IPS-20b (cell line): ENCODE data around the gene ZBED1.
"Not testable (repeated sequence)": the region's sequence is repeated elsewhere in the genome, so short reads cannot be mapped to it uniquely, and the experiment has no call there.

Experiments used
- H3K27ac ChIP-seq: one replicate; pipeline ENCODE4 v1.5.1; 2013; ENCODE audit warnings: low read length
- H3K27me3 ChIP-seq: 2 replicates; pipeline ENCODE4 v1.6.1; 2013; ENCODE audit warnings: mild to moderate bottlenecking, low read length, inconsistent platforms; ENCODE audit not compliant: insufficient read depth
- H3K36me3 ChIP-seq: 2 replicates; pipeline ENCODE4 v1.6.1; 2013; ENCODE audit warnings: low read depth, mild to moderate bottlenecking, inconsistent platforms, low read length, moderate library complexity; ENCODE audit not compliant: insufficient read depth
- H3K4me1 ChIP-seq: 2 replicates; pipeline ENCODE4 v1.6.1; 2013; ENCODE audit warnings: mild to moderate bottlenecking, control low read depth, inconsistent platforms, low read length, moderate library complexity; ENCODE audit not compliant: insufficient read depth
- H3K4me3 ChIP-seq: 2 replicates; pipeline ENCODE4 v1.5.1; 2013; ENCODE audit warnings: mild to moderate bottlenecking, low read length, inconsistent platforms
- H3K9ac ChIP-seq: 2 replicates; pipeline ENCODE4 v1.6.1; 2013; ENCODE audit warnings: low read depth, mild to moderate bottlenecking, inconsistent platforms, low read length, moderate library complexity
- H3K9me3 ChIP-seq: 2 replicates; pipeline ENCODE4 v1.6.1; 2013; ENCODE audit warnings: mild to moderate bottlenecking, low read depth, low read length, inconsistent platforms; ENCODE audit not compliant: insufficient read depth

ZBED1 gene

DNA sequence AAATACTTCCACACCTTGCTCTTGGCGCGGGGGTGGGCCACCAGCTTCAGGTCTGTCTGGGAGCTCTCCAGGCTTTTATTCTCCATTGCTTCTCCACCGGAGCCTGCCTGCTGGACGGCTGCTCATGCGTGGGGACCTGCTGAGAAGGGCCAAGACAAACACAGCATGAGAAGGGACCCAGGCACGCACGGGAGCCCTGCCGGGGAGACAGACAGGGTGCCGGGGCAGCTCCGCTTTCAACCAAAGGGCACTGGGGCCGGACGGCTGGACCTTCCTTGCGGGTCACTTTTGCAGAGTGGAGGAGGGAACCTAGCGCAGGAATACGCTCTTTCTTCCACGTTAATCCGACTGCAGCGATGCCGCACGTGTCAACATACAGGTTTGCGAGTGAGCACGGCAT is 10.1 kb downstream of the ZBED1 start:
- Histone ChIP-seq H3K9ac (no peak overlapping the region), H3K36me3 (peaks cover 67% of the 10 kb centered on the region), H3K4me3 (no peak overlapping the region), H3K27me3 (no peaks in the 10 kb centered on the region), H3K4me1 (peaks cover 2% of the 10 kb centered on the region; the same call in 1 of the 2 replicates), H3K9me3 (no peaks in the 10 kb centered on the region), H3K27ac (no peak overlapping the region)

- Histone ChIP-seq H3K9ac (no peak overlapping the region), H3K36me3 (peaks cover 62% of the 10 kb centered on the region), H3K4me3 (no peak overlapping the region), H3K9me3 (no peaks in the 10 kb centered on the region), H3K27ac (no peak overlapping the region), H3K27me3 (no peaks in the 10 kb centered on the region), H3K4me1 (peaks cover 5% of the 10 kb centered on the region; the same call in 1 of the 2 replicates)
Observed at GRCh38 chrX:2489446-2490445, 11.0 kb downstream of the ZBED1 start.

GRCh38 chrX:2488621-2489285 is 12.0 kb downstream of the ZBED1 start:
- Histone ChIP-seq H3K4me1 (peaks cover 5% of the 10 kb centered on the region; the same call in 1 of the 2 replicates), H3K36me3 (peaks cover 62% of the 10 kb centered on the region)

DNA sequence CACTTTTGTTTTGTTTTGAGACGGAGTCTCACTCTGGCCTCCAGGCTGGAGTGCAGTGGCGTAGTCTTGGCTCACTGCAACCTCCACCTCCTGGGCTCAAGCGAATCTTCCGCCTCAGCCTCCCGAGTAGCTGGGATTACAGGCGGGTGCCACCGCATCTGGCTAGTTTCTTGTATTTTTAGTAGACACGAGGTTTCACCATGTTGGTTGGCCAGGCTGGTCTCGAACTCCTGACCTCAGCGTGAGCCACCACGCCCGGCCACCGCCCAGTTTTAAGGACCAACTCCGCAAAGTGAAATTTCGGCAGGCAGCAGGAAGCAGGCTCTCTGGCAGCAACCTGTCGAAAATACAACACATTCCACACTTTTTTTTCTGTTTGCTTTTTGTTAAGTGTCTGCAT is 13.4 kb downstream of the ZBED1 start:
- peaks cover 5% of the 10 kb centered on the region; the same call in 1 of the 2 replicates for H3K4me1 ChIP-seq
- no peaks in the 10 kb centered on the region for H3K27me3 ChIP-seq
- H3K9ac ChIP-seq, result no peak overlapping the region
- H3K4me3 ChIP-seq, result no peak overlapping the region
- no peaks in the 10 kb centered on the region for H3K9me3 ChIP-seq
- peaks cover 62% of the 10 kb centered on the region for H3K36me3 ChIP-seq
- no peak overlapping the region for H3K27ac ChIP-seq

More at GRCh38 chrX:2488621-2489285, 12.0 kb downstream of the ZBED1 start:
- Histone ChIP-seq H3K4me3 (no peak overlapping the region), H3K9me3 (no peaks in the 10 kb centered on the region), H3K27me3 (no peaks in the 10 kb centered on the region), H3K9ac (no peak overlapping the region), H3K27ac (no peak overlapping the region)

- Histone ChIP-seq H3K9me3 (no peaks in the 10 kb centered on the region), H3K9ac (no peak overlapping the region), H3K4me3 (no peak overlapping the region), H3K27me3 (no peaks in the 10 kb centered on the region), H3K27ac (no peak overlapping the region), H3K36me3 (peaks cover 56% of the 10 kb centered on the region), H3K4me1 (peaks cover 5% of the 10 kb centered on the region; the same call in 1 of the 2 replicates)
Observed at GRCh38 chrX:2486476-2487133, 14.2 kb downstream of the ZBED1 start.

GRCh38 chrX:2485789-2486345 is 14.9 kb downstream of the ZBED1 start:
- Histone ChIP-seq H3K4me1 (peaks cover 5% of the 10 kb centered on the region; the same call in 1 of the 2 replicates), H3K4me3 (no peak overlapping the region), H3K27me3 (no peaks in the 10 kb centered on the region), H3K36me3 (peaks cover 50% of the 10 kb centered on the region), H3K9me3 (no peaks in the 10 kb centered on the region), H3K9ac (no peak overlapping the region), H3K27ac (no peak overlapping the region)

DNA sequence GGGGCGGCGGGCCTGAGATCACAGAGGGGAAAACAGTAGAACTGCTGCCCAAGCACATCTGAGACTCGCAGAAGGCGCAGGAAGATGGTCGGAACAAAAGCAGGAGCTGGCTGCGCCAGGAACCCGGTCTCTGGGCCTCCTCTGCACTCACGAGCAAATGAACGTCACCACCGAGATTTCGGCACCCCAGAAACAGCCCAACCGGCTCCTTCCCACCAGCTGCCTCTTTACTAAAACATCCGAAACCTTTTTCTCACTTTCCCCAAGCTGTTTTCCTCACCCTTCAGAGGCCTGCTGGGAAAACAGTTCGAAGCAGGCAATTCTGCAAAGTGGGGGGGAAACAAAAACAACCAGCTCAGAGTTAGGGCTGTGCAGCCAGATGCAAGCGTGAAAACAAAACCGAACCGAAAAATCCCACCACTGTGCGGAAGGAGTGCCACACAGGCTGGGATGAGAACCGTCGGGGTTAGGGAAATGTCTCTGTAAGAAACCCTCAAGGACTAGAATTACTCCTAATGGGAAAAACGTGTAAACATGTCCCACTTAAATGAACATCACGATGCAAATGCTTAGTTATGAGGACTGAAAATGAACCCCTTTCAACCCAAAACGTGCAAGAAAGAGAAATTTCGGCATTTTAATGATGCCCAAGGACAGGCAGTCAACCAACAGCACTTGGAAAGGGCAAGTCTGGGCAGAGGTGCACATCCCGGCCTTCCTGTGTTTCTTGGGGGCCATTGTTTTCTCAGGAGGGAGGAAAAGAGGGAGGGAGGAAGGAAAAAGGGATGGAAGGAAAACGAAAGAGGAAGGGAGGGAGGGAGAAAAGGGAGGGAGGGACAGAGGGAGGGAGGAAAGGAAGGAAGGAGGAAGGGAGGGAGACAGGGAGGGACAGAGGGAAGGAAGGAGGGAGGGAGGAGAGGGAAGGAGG is 15.8 kb downstream of the ZBED1 start:
- no peaks in the 10 kb centered on the region for H3K27me3 ChIP-seq
- no peaks in the 10 kb centered on the region for H3K9me3 ChIP-seq
- H3K4me1 ChIP-seq, result peaks cover 5% of the 10 kb centered on the region; the same call in 1 of the 2 replicates
- peak overlapping the region; percentile 58 for H3K27ac ChIP-seq
- no peak overlapping the region for H3K4me3 ChIP-seq
- H3K9ac ChIP-seq, result peak overlapping the region; percentile 65; the same call in 1 of the 2 replicates
- H3K36me3 ChIP-seq, result peaks cover 43% of the 10 kb centered on the region

DNA sequence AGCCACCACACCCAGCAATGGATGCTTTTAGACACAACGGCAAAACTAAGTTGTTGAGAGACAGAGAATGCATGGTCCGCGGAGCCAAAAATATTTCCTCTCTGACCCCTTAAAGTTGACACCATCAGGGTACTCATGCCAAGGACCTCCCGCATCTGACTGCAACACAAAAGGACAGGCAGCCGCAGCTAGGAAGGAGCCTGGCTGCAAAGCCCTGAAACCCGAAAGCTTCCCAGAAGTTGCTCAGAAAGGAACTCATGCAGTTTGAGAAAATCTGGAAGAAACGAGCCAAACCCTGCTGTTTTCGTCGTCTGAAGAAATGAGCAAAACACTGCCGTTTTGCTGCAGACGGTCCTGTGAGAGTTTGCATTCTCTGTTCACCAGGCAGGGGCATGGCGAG is 16.5 kb downstream of the ZBED1 start:
- H3K27ac ChIP-seq, result no peak overlapping the region
- no peaks in the 10 kb centered on the region for H3K9me3 ChIP-seq
- peaks cover 5% of the 10 kb centered on the region; the same call in 1 of the 2 replicates for H3K4me1 ChIP-seq
- H3K36me3 ChIP-seq, result peaks cover 40% of the 10 kb centered on the region
- no peaks in the 10 kb centered on the region for H3K27me3 ChIP-seq
- no peak overlapping the region for H3K4me3 ChIP-seq
- H3K9ac ChIP-seq, result peak overlapping the region; percentile 65; the same call in 1 of the 2 replicates

- H3K27me3 ChIP-seq, result no peaks in the 10 kb centered on the region
- peaks cover 5% of the 10 kb centered on the region; the same call in 1 of the 2 replicates for H3K4me1 ChIP-seq
- H3K9ac ChIP-seq, result no peak overlapping the region
- no peaks in the 10 kb centered on the region for H3K9me3 ChIP-seq
- H3K27ac ChIP-seq, result no peak overlapping the region
- peaks cover 32% of the 10 kb centered on the region for H3K36me3 ChIP-seq
- H3K4me3 ChIP-seq, result no peak overlapping the region
Observed at GRCh38 chrX:2483398-2484060, 17.2 kb downstream of the ZBED1 start.

GRCh38 chrX:2481597-2481996 is 19.2 kb downstream of the ZBED1 start:
- H3K27ac ChIP-seq, H3K9me3 ChIP-seq, H3K27me3 ChIP-seq, H3K9ac ChIP-seq, H3K4me1 ChIP-seq, H3K4me3 ChIP-seq: not testable (repeated sequence)
- peaks cover 13% of the 10 kb centered on the region for H3K36me3 ChIP-seq
